Activated B cell treated with CpG ODN at 0.5 μM for 24 hours (primary cell): ENCODE measurements around the gene SYT1. TPM values are rescaled to one million over a fixed set of nuclear protein-coding genes. Genes with fewer than 3 reads are reported as not detected.

Experiments
- ATAC-seq: fragments of 200-7000 bp; cut with Tn5 transposase; one replicate; pipeline ENCODE4 v1.10.0; 2021; ENCODE audit warnings: low read depth, mild to moderate bottlenecking, moderate library complexity
- CTCF ChIA-PET: fragments of 350-600 bp; sonication (Branson Sonifier 250); formaldehyde crosslinking; loops from one replicate; lab custom pipeline; 2021; ENCODE audit warnings: antibody characterized with exemption; lab: Charles Lee
- POLR2A ChIA-PET: fragments of 350-600 bp; sonication (Branson Sonifier 250); formaldehyde crosslinking; loops from one replicate; lab custom pipeline; 2021; ENCODE audit warnings: antibody characterized with exemption; lab: Charles Lee
- DNase-seq: peaks from one replicate; pipeline ENCODE4 v3.0.0; 2022
- H3K27ac Mint-ChIP-seq: one replicate; pipeline ENCODE4 v1.8.0; 2020; ENCODE audit warnings: mixed read lengths
- H3K27me3 Mint-ChIP-seq: one replicate; pipeline ENCODE4 v1.8.0; 2021; ENCODE audit warnings: mixed read lengths
- H3K36me3 Mint-ChIP-seq: one replicate; pipeline ENCODE4 v1.8.0; 2021; ENCODE audit warnings: low read depth, mixed read lengths
- H3K4me1 Mint-ChIP-seq: one replicate; pipeline ENCODE4 v1.8.0; 2021; ENCODE audit warnings: mixed read lengths
- H3K4me3 Mint-ChIP-seq: one replicate; pipeline ENCODE4 v1.8.0; 2020; ENCODE audit warnings: mild to moderate bottlenecking, mixed read lengths
- H3K9me3 Mint-ChIP-seq: one replicate; pipeline ENCODE4 v1.8.0; 2020; ENCODE audit warnings: mixed read lengths
- CTCF ChIP-seq: fragments of 200-600 bp; IDR thresholded peaks from one replicate; pipeline ENCODE4 v1.8.0; 2022; ENCODE audit warnings: antibody characterized with exemption, mild to moderate bottlenecking
- intact Hi-C: fragments of 100-400 bp; cut with micrococcal nuclease; formaldehyde crosslinking; loops from one replicate; pipeline ENCODE4 v1.15.1; 2024
- total RNA-seq: library from RNA; stranded (reverse); gene quantifications from 2 replicates; pipeline ENCODE4 v1.2.3, GENCODE V29; 2022

Gene SYT1
- total RNA-seq, 1 donor from 2014 or later, result 0.49 TPM

- intact Hi-C loops, result no loop called here
- H3K27ac Mint-ChIP-seq, result no peak overlapping the region
- H3K4me1 Mint-ChIP-seq, result no peaks in the 10 kb centered on the region
- H3K4me3 Mint-ChIP-seq, result no peak overlapping the region
- CTCF ChIA-PET, result no interaction called here
- DNase-seq, result no peak
- H3K9me3 Mint-ChIP-seq, result no peaks in the 10 kb centered on the region
- ATAC-seq, result no peak
- no peaks in the 10 kb centered on the region for H3K27me3 Mint-ChIP-seq
- TF ChIP-seq CTCF, result no peak
- POLR2A ChIA-PET, result no interaction called here
- H3K36me3 Mint-ChIP-seq, result no peaks in the 10 kb centered on the region
These were observed 460.0 kb downstream of the SYT1 start for GRCh38 chr12:79324571-79324970.

GRCh38 chr12:79326222-79326621, 461.6 kb downstream of the SYT1 start:
- Mint-ChIP-seq H3K4me1 (no peaks in the 10 kb centered on the region), H3K27ac (no peak overlapping the region), H3K27me3 (no peaks in the 10 kb centered on the region), H3K4me3 (no peak overlapping the region), H3K36me3 (no peaks in the 10 kb centered on the region), H3K9me3 (no peaks in the 10 kb centered on the region)
- ATAC-seq (no peak), DNase-seq (no peak)
- intact Hi-C loops, result no loop called here
- POLR2A ChIA-PET, result no interaction called here
- TF ChIP-seq CTCF, result no peak
- CTCF ChIA-PET, result no interaction called here

- H3K27ac Mint-ChIP-seq, result no peak overlapping the region
- H3K4me1 Mint-ChIP-seq, result no peaks in the 10 kb centered on the region
These were observed 462.1 kb downstream of the SYT1 start for GRCh38 chr12:79326663-79327062.

GRCh38 chr12:79327465-79327864, 462.9 kb downstream of the SYT1 start:
- intact Hi-C loops, result no loop called here
- DNase-seq, result no peak
- CTCF ChIA-PET, result no interaction called here
- Mint-ChIP-seq H3K27ac (no peak overlapping the region), H3K27me3 (no peaks in the 10 kb centered on the region), H3K4me1 (no peaks in the 10 kb centered on the region), H3K36me3 (no peaks in the 10 kb centered on the region), H3K9me3 (no peaks in the 10 kb centered on the region), H3K4me3 (no peak overlapping the region)
- no peak for ATAC-seq
- TF ChIP-seq CTCF, result no peak
- POLR2A ChIA-PET, result no interaction called here

More at GRCh38 chr12:79326663-79327062, 462.1 kb downstream of the SYT1 start:
- ChIA-PET POLR2A (no interaction called here), CTCF (no interaction called here)
- Mint-ChIP-seq H3K4me3 (no peak overlapping the region), H3K36me3 (no peaks in the 10 kb centered on the region), H3K27me3 (no peaks in the 10 kb centered on the region), H3K9me3 (no peaks in the 10 kb centered on the region)
- DNase-seq (no peak), ATAC-seq (no peak)
- intact Hi-C loops, result no loop called here
- TF ChIP-seq CTCF, result no peak

GRCh38 chr12:79329933-79330332, 465.4 kb downstream of the SYT1 start:
- no peak for TF ChIP-seq CTCF
- ChIA-PET POLR2A (no interaction called here), CTCF (no interaction called here)
- no peaks in the 10 kb centered on the region for H3K36me3 Mint-ChIP-seq
- H3K4me3 Mint-ChIP-seq, result no peak overlapping the region
- H3K27me3 Mint-ChIP-seq, result no peaks in the 10 kb centered on the region
- ATAC-seq (no peak), DNase-seq (no peak)
- intact Hi-C loops, result no loop called here
- H3K9me3 Mint-ChIP-seq, result no peaks in the 10 kb centered on the region
- no peak overlapping the region for H3K27ac Mint-ChIP-seq
- no peaks in the 10 kb centered on the region for H3K4me1 Mint-ChIP-seq
